Measurements from ENCODE around the gene SLC8A2.

- TF ChIP-seq, protein P1, sequence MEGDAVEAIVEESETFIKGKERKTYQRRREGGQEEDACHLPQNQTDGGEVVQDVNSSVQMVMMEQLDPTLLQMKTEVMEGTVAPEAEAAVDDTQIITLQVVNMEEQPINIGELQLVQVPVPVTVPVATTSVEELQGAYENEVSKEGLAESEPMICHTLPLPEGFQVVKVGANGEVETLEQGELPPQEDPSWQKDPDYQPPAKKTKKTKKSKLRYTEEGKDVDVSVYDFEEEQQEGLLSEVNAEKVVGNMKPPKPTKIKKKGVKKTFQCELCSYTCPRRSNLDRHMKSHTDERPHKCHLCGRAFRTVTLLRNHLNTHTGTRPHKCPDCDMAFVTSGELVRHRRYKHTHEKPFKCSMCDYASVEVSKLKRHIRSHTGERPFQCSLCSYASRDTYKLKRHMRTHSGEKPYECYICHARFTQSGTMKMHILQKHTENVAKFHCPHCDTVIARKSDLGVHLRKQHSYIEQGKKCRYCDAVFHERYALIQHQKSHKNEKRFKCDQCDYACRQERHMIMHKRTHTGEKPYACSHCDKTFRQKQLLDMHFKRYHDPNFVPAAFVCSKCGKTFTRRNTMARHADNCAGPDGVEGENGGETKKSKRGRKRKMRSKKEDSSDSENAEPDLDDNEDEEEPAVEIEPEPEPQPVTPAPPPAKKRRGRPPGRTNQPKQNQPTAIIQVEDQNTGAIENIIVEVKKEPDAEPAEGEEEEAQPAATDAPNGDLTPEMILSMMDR (IDR thresholded peaks at IDR 0.05): no peak
- TF ChIP-seq TCF7L2 (IDR thresholded peaks at IDR 0.05; ENCODE audit: low read depth, low read length) (no peak), POLR2AphosphoS5 (IDR thresholded peaks at IDR 0.05; ENCODE audit: low read depth, low read length) (no peak), SIN3A (IDR thresholded peaks at IDR 0.05; ENCODE audit: borderline replicate concordance, insufficient read depth, low read depth, low read length) (no peak)
- TF ChIP-seq, protein P2, sequence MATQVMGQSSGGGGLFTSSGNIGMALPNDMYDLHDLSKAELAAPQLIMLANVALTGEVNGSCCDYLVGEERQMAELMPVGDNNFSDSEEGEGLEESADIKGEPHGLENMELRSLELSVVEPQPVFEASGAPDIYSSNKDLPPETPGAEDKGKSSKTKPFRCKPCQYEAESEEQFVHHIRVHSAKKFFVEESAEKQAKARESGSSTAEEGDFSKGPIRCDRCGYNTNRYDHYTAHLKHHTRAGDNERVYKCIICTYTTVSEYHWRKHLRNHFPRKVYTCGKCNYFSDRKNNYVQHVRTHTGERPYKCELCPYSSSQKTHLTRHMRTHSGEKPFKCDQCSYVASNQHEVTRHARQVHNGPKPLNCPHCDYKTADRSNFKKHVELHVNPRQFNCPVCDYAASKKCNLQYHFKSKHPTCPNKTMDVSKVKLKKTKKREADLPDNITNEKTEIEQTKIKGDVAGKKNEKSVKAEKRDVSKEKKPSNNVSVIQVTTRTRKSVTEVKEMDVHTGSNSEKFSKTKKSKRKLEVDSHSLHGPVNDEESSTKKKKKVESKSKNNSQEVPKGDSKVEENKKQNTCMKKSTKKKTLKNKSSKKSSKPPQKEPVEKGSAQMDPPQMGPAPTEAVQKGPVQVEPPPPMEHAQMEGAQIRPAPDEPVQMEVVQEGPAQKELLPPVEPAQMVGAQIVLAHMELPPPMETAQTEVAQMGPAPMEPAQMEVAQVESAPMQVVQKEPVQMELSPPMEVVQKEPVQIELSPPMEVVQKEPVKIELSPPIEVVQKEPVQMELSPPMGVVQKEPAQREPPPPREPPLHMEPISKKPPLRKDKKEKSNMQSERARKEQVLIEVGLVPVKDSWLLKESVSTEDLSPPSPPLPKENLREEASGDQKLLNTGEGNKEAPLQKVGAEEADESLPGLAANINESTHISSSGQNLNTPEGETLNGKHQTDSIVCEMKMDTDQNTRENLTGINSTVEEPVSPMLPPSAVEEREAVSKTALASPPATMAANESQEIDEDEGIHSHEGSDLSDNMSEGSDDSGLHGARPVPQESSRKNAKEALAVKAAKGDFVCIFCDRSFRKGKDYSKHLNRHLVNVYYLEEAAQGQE (IDR thresholded peaks at IDR 0.05; ENCODE audit: insufficient read depth in 1 of 2, low read depth in 2 of 2, low read length in 1 of 2): no peak
Observed at GRCh38 chr19:47512183-47512947, 40.7 kb upstream of the SLC8A2 start.

Data from Panc1 (cell line).